Upper lobe of left lung (tissue), 6 donors: ENCODE measurements around the gene RPL31. TPM values are rescaled to one million over a fixed set of nuclear protein-coding genes. Genes with fewer than 3 reads are reported as not detected.

Source experiments
- ATAC-seq, 2 donors: fragments of 200-7000 bp; cut with Tn5 transposase; one replicate each; pipeline ENCODE4 v1.9.1; 2022; ENCODE audit warnings: mild to moderate bottlenecking in 2 of 2, moderate library complexity in 2 of 2; ENCODE audit not compliant: low FRiP score in 2 of 2
- DNase-seq, 2 donors: peaks; one replicate each; pipeline ENCODE4 v3.0.0-alpha.2; 2019 to 2020
- H3K27ac ChIP-seq, 4 donors: fragments of 200-600 bp; sonication (generic); one replicate each; pipeline ENCODE4 v1.5.1; 2016 to 2019
- H3K27me3 ChIP-seq, 4 donors: fragments of 200-600 bp; sonication (generic); one replicate each; pipeline ENCODE4 v1.5.1; 2017 to 2019
- H3K36me3 ChIP-seq, 4 donors: fragments of 200-600 bp; sonication (generic); one replicate each; pipeline ENCODE4 v1.5.1; 2016 to 2019
- H3K4me1 ChIP-seq, 4 donors: fragments of 200-600 bp; sonication (generic); one replicate each; pipeline ENCODE4 v1.5.1; 2018 to 2019
- H3K4me3 ChIP-seq, 4 donors: fragments of 200-600 bp; sonication (generic); one replicate each; pipeline ENCODE4 v1.5.1; 2017 to 2019; ENCODE audit warnings: mild to moderate bottlenecking in 2 of 4, moderate library complexity in 1 of 4
- H3K9me3 ChIP-seq, 4 donors: fragments of 200-600 bp; sonication (generic); one replicate each; pipeline ENCODE4 v1.5.1; 2018 to 2019
- EP300 ChIP-seq, 4 donors: sonication (generic); formaldehyde crosslinking; IDR thresholded peaks; one replicate each; pipeline ENCODE4 v1.5.1; 2017; ENCODE audit warnings: antibody characterized with exemption in 4 of 4, control low read depth in 2 of 4
- POLR2A ChIP-seq, 4 donors: fragments of 450-650 bp; IDR thresholded peaks; one replicate each; pipeline ENCODE4 v1.5.1; 2016 to 2017; ENCODE audit warnings: antibody characterized with exemption in 4 of 4, mild to moderate bottlenecking in 2 of 4
- POLR2AphosphoS5 ChIP-seq, 2 donors: sonication (generic); formaldehyde crosslinking; IDR thresholded peaks; one replicate each; pipeline ENCODE4 v1.5.1; 2017; ENCODE audit warnings: antibody characterized with exemption in 2 of 2
- WGBS, 2 donors: methylation state at CpG; one replicate each; pipeline ENCODE4 v1.1.5; 2017 to 2018; 5-methylcytosine and 5-hydroxymethylcytosine counted together
- total RNA-seq, 6 donors: library from RNA; depleted of rRNA in 4 of 6; stranded (reverse); fragments of >200 nt in 4 of 6; gene quantifications; one replicate each; pipeline versions ENCODE4 v1.1.0 to v1.2.1, GENCODE V29; 2016 to 2021
- TF ChIP-seq, protein P1 (sequence below), 6 experiments: fragments of 450-650 bp in 4 of 6; fragments of 200-600 bp in 2 of 6; sonication (generic) in 2 of 6; IDR thresholded peaks; one replicate each; pipeline ENCODE4 v1.5.1; 2016 to 2019; ENCODE audit warnings: antibody characterized with exemption in 6 of 6
- donor health status: DM: no; HTN: no; CAD: no; lungs with moderate emphysema.
- donor health status: DM: no; HTN: yes; CAD: no; lungs with severe emphysema.

RPL31 gene
- total RNA-seq, 6 donors from 2014 or later: 422 to 1,166 (median 1,010) TPM

DNA sequence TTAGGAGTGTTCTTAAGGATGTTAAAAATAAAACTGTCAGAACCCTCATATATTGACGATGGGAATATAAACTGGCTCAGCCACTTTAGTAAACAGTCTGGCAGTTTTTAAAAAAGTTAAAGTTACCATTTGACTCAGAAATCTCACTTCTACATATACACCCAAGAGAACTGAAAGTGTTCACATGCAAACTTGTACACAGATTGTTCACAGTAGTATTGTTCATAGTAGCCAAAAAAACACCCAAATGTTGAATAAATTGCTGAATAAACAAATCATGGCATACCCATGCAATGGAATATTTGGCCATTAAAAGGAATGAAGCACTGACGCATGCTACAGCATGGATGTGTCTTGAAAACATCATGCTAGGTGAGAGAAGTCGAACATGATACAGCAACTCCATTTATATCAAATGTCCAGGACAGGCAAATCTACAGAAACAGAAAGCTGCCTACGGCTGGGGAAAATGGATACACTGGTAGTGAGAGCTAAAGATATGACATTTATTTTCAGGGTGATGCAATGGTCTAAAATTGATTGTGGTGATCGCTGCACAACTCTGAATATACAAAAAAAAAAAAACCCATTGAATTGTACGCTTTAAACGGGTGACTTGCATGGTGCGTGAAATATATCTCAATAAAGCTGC, 10.1 kb downstream of the RPL31 start:
- 71 to 75% methylated on average over 8 of the region's 8 CpGs for WGBS, 2 donors
- no peak for ATAC-seq
- Histone ChIP-seq H3K27ac (peak overlapping the region in 1 of 4 donors; percentile 3), H3K9me3 (no peaks in the 10 kb centered on the region), H3K27me3 (no peaks in the 10 kb centered on the region), H3K4me1 (no peaks in the 10 kb centered on the region), H3K36me3 (peaks cover 7 to 63% (median 30%) of the 10 kb centered on the region in 4 donors), H3K4me3 (no peak overlapping the region)
- TF ChIP-seq EP300 (IDR thresholded peaks at IDR 0.05): no peak
- no peak for TF ChIP-seq POLR2A (IDR thresholded peaks at IDR 0.05)
- TF ChIP-seq, protein P1, sequence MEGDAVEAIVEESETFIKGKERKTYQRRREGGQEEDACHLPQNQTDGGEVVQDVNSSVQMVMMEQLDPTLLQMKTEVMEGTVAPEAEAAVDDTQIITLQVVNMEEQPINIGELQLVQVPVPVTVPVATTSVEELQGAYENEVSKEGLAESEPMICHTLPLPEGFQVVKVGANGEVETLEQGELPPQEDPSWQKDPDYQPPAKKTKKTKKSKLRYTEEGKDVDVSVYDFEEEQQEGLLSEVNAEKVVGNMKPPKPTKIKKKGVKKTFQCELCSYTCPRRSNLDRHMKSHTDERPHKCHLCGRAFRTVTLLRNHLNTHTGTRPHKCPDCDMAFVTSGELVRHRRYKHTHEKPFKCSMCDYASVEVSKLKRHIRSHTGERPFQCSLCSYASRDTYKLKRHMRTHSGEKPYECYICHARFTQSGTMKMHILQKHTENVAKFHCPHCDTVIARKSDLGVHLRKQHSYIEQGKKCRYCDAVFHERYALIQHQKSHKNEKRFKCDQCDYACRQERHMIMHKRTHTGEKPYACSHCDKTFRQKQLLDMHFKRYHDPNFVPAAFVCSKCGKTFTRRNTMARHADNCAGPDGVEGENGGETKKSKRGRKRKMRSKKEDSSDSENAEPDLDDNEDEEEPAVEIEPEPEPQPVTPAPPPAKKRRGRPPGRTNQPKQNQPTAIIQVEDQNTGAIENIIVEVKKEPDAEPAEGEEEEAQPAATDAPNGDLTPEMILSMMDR (IDR thresholded peaks at IDR 0.05): no peak
- TF ChIP-seq POLR2AphosphoS5 (IDR thresholded peaks at IDR 0.05): no peak
- no peak for DNase-seq

DNA sequence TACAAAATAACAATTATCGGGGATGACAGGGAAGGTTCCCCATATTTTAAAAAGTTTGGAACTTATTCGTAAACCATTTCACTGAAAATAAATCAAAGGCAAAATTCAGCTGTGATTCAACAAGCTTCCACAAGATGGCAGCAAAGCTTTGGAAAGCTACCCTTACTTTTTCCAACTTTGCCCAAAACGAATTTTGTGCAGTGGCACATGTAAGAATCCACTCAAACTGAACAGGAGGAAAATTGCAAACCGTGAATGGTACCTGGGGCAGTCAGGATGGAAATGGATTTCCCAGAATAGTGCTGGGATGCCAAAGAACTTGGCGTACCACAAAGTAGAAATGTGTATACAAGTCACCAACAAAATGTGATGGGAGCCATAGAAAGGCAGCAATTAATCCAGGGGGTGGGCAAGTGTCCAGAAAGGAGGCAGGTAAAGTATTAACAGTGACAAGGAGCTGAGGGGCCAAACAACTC, 10.7 kb downstream of the RPL31 start:
- Histone ChIP-seq H3K27ac (peak overlapping the region in 1 of 4 donors; percentile 3), H3K36me3 (peaks cover 2 to 60% (median 25%) of the 10 kb centered on the region in 4 donors), H3K4me3 (no peak overlapping the region), H3K4me1 (no peaks in the 10 kb centered on the region), H3K27me3 (no peaks in the 10 kb centered on the region), H3K9me3 (no peaks in the 10 kb centered on the region)
- WGBS, 2 donors: 37 to 42% methylated on average over 5 of the region's 5 CpGs
- DNase-seq (no peak), ATAC-seq (peak in 1 of 2 donors; percentile 70)
- no peak for TF ChIP-seq EP300 (IDR thresholded peaks at IDR 0.05)
- TF ChIP-seq, protein P1 (IDR thresholded peaks at IDR 0.05): peak; percentile 69 to 83 (median 80)
- TF ChIP-seq POLR2AphosphoS5 (IDR thresholded peaks at IDR 0.05): no peak

DNA sequence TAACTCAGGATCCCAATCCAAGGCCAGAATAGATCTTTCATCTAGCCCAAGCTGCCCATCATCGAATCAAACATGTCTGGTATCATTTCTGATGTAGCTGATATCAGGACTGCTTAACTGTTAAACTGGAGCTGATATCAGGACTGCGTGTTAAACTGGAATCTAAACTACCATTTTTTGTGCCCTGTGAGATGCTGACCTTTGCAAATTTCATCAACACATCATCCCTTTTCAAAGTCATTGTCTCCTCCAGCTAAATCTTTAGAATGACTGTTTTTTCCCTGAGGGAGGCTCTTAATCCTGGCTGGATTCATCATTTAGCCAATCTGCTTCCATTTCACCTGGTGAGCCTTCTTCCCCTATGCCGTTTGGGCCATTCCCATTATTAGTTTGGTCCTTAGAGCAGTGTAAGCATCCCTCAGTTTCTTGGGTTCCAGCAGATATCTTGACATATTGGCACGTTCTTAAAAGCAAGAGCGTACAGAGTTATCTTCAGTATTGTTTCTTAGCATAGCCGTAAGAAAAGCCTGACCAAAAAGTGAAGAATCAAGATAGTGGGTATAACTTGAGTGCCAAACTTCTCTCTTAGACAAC, 12.3 kb downstream of the RPL31 start:
- Histone ChIP-seq H3K9me3 (no peaks in the 10 kb centered on the region), H3K4me1 (no peaks in the 10 kb centered on the region), H3K4me3 (no peak overlapping the region), H3K36me3 (peaks cover 0 to 56% (median 18%) of the 10 kb centered on the region in 4 donors), H3K27ac (no peak overlapping the region), H3K27me3 (no peaks in the 10 kb centered on the region)
- no peak for DNase-seq
- 92 to 94% methylated on average over 6 of the region's 6 CpGs for WGBS, 2 donors
- no peak for TF ChIP-seq EP300 (IDR thresholded peaks at IDR 0.05)
- TF ChIP-seq POLR2A (IDR thresholded peaks at IDR 0.05): no peak
- no peak for TF ChIP-seq POLR2AphosphoS5 (IDR thresholded peaks at IDR 0.05)
- TF ChIP-seq, protein P1 (IDR thresholded peaks at IDR 0.05): no peak
- ATAC-seq: no peak

DNA sequence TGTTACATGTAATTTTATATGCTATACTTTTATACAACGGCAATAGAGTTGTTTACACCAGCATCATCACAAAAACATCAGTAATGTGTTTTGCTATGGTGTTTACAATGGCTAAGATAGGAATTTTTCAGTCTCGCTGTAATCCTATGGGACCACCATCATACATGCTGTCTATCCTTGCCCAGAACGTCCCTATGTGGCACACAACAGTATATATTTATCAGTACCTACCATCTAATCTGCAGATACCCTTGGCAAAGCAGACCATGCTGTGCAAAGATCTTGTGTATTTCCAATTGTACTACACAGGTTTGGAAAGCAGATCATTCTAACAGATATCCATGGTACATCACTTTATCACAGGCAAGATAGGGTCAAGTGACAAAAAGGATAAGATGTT, 15.3 kb downstream of the RPL31 start:
- TF ChIP-seq POLR2AphosphoS5 (IDR thresholded peaks at IDR 0.05): no peak
- no peak for TF ChIP-seq EP300 (IDR thresholded peaks at IDR 0.05)
- TF ChIP-seq, protein P1 (IDR thresholded peaks at IDR 0.05): no peak
- no peak for TF ChIP-seq POLR2A (IDR thresholded peaks at IDR 0.05)
- Histone ChIP-seq H3K9me3 (no peaks in the 10 kb centered on the region), H3K27me3 (no peaks in the 10 kb centered on the region), H3K36me3 (peaks cover 3 to 56% (median 22%) of the 10 kb centered on the region in 4 donors), H3K4me3 (no peak overlapping the region), H3K4me1 (no peaks in the 10 kb centered on the region), H3K27ac (no peak overlapping the region)
- no peak for ATAC-seq
- DNase-seq: no peak
- WGBS, 2 donors: 80 to 93% methylated on average over 3 of the region's 3 CpGs
